Upper lobe of right lung (tissue), 1 donor: ENCODE measurements around the gene ANKH. TPM values are rescaled to one million over a fixed set of nuclear protein-coding genes. Genes with fewer than 3 reads are reported as not detected.

Experiments
- ATAC-seq: fragments of 200-7000 bp; cut with Tn5 transposase; one replicate; pipeline ENCODE4 v1.9.1; 2020; ENCODE audit warnings: mild to moderate bottlenecking, moderate library complexity
- DNase-seq: peaks from one replicate; pipeline ENCODE4 v3.0.0-alpha.2; 2020
- H3K27ac ChIP-seq: fragments of 200-600 bp; one replicate; pipeline ENCODE4 v1.8.0; 2022
- H3K27me3 ChIP-seq: fragments of 200-600 bp; one replicate; pipeline ENCODE4 v1.8.0; 2022; ENCODE audit warnings: mild to moderate bottlenecking
- H3K36me3 ChIP-seq: fragments of 200-600 bp; one replicate; pipeline ENCODE4 v1.8.0; 2022
- H3K4me1 ChIP-seq: fragments of 200-600 bp; one replicate; pipeline ENCODE4 v1.8.0; 2022
- H3K4me3 ChIP-seq: fragments of 200-600 bp; one replicate; pipeline ENCODE4 v1.8.0; 2022; ENCODE audit warnings: mild to moderate bottlenecking
- H3K9me3 ChIP-seq: fragments of 200-600 bp; one replicate; pipeline ENCODE4 v1.8.0; 2022
- intact Hi-C: fragments of 100-400 bp; cut with DNase I; formaldehyde crosslinking; loops from one replicate; pipeline ENCODE4 v1.11.0; 2022
- total RNA-seq: library from RNA; stranded (reverse); fragmentation: NEBNext Ultra II Directional; extraction: Animal tissue kit (Norgen Biotek cat#: 25700); gene quantifications from one replicate; pipeline ENCODE4 v1.2.1, GENCODE V29; 2021
- TF ChIP-seq, protein P1 (sequence below): fragments of 200-600 bp; IDR thresholded peaks from one replicate; pipeline ENCODE4 v1.8.0; 2022; ENCODE audit warnings: antibody characterized with exemption
- donor health status: DM: no; HTN: yes; CAD: no; lungs with severe emphysema.

ANKH gene
- total RNA-seq, 1 donor from 2014 or later, result 67.2 TPM

- Histone ChIP-seq H3K4me1 (no peaks in the 10 kb centered on the region), H3K36me3 (no peaks in the 10 kb centered on the region), H3K4me3 (no peak overlapping the region), H3K27me3 (no peaks in the 10 kb centered on the region), H3K9me3 (no peaks in the 10 kb centered on the region), H3K27ac (no peak overlapping the region)
- DNase-seq, result no peak
- ATAC-seq, result no peak
- intact Hi-C loops, result no loop called here
- TF ChIP-seq, protein P1, sequence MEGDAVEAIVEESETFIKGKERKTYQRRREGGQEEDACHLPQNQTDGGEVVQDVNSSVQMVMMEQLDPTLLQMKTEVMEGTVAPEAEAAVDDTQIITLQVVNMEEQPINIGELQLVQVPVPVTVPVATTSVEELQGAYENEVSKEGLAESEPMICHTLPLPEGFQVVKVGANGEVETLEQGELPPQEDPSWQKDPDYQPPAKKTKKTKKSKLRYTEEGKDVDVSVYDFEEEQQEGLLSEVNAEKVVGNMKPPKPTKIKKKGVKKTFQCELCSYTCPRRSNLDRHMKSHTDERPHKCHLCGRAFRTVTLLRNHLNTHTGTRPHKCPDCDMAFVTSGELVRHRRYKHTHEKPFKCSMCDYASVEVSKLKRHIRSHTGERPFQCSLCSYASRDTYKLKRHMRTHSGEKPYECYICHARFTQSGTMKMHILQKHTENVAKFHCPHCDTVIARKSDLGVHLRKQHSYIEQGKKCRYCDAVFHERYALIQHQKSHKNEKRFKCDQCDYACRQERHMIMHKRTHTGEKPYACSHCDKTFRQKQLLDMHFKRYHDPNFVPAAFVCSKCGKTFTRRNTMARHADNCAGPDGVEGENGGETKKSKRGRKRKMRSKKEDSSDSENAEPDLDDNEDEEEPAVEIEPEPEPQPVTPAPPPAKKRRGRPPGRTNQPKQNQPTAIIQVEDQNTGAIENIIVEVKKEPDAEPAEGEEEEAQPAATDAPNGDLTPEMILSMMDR, result no peak
Observed at GRCh38 chr5:14767735-14768507, 103.7 kb downstream of the ANKH start.

DNA sequence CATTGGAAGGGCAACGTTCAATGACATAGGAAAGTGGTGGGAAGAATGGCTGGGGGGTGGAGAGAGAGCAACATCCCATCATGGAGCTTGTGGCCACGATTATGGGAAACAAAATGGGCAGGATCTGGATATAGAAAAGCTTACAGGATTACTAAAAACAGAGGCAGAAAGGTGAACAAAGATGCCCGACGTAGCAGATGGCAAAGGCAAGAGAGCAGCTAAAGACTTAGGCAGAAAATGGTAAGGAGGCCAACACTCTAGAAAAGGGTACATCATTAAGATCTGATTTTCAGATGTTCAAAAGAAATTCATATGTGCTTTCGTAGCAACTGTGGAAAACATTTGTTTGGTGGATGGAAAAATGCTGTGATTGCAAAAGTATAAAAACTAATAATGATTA lies 104.5 kb downstream of the ANKH start:
- Histone ChIP-seq H3K4me1 (no peaks in the 10 kb centered on the region), H3K27me3 (no peaks in the 10 kb centered on the region), H3K27ac (no peak overlapping the region), H3K9me3 (no peaks in the 10 kb centered on the region), H3K36me3 (no peaks in the 10 kb centered on the region), H3K4me3 (no peak overlapping the region)
- intact Hi-C loops, result no loop called here
- no peak for ATAC-seq
- DNase-seq, result no peak
- TF ChIP-seq, protein P1, result no peak

- no peak overlapping the region for H3K27ac ChIP-seq
- H3K9me3 ChIP-seq, result no peaks in the 10 kb centered on the region
- intact Hi-C loops, result no loop called here
- ATAC-seq, result no peak
- DNase-seq, result no peak
- TF ChIP-seq, protein P1, result no peak
- H3K4me3 ChIP-seq, result no peak overlapping the region
- H3K4me1 ChIP-seq, result no peaks in the 10 kb centered on the region
- no peaks in the 10 kb centered on the region for H3K27me3 ChIP-seq
- no peaks in the 10 kb centered on the region for H3K36me3 ChIP-seq
Observed at GRCh38 chr5:14766584-14766983, 105.0 kb downstream of the ANKH start.

GRCh38 chr5:14765587-14765986 lies 106.0 kb downstream of the ANKH start:
- intact Hi-C loops, result no loop called here
- H3K27ac ChIP-seq, result no peak overlapping the region
- no peak overlapping the region for H3K4me3 ChIP-seq
- no peaks in the 10 kb centered on the region for H3K36me3 ChIP-seq
- H3K27me3 ChIP-seq, result no peaks in the 10 kb centered on the region
- H3K9me3 ChIP-seq, result no peaks in the 10 kb centered on the region
- no peaks in the 10 kb centered on the region for H3K4me1 ChIP-seq
- TF ChIP-seq, protein P1, result no peak
- no peak for ATAC-seq
- no peak for DNase-seq

- no peaks in the 10 kb centered on the region for H3K9me3 ChIP-seq
- H3K4me3 ChIP-seq, result no peak overlapping the region
- no peak overlapping the region for H3K27ac ChIP-seq
- no peaks in the 10 kb centered on the region for H3K36me3 ChIP-seq
- TF ChIP-seq, protein P1, result no peak
- no peaks in the 10 kb centered on the region for H3K27me3 ChIP-seq
- ATAC-seq, result no peak
- no peaks in the 10 kb centered on the region for H3K4me1 ChIP-seq
- no peak for DNase-seq
- intact Hi-C loops, result no loop called here
Observed at GRCh38 chr5:14762549-14763216, 108.9 kb downstream of the ANKH start.
